IMR-90 (cell line): ENCODE results near the gene GRK5. TPM values are rescaled to one million over a fixed set of nuclear protein-coding genes. Genes with fewer than 3 reads are reported as not detected.

Experiments
- ATAC-seq: fragments of 200-7000 bp; cut with Tn5 transposase; 2 replicates; pipeline ENCODE4 v1.9.1; 2020; ENCODE audit warnings: low read depth, mild to moderate bottlenecking, moderate library complexity
- BruUV-seq: library from RNA; stranded (reverse); fragments of 400-500 nt; replicated peaks from 2 replicates; lab custom pipeline; 2021; lab: Mats Ljungman, UMichigan
- CTCF ChIA-PET: fragments of 300-600 bp; formaldehyde crosslinking; extraction: SDS; loops from one replicate; lab custom pipeline; 2021; ENCODE audit warnings: antibody characterized with exemption; lab: Yijun Ruan, JAX
- POLR2A ChIA-PET: fragments of 300-600 bp; sonication (Branson Sonifier 250); formaldehyde crosslinking; loops from one replicate; lab custom pipeline; 2022; ENCODE audit warnings: antibody characterized with exemption; ENCODE audit not compliant: unreplicated experiment; lab: Charles Lee
- DNase-seq: peaks from one replicate; pipeline ENCODE4 v3.0.0; 2013
- H2AFZ ChIP-seq: replicated peaks from 2 replicates; pipeline ENCODE3; 2013; ENCODE audit warnings: low read length, mild to moderate bottlenecking; ENCODE audit not compliant: poor library complexity
- H2AK5ac ChIP-seq: 2 replicates; pipeline ENCODE4 v1.6.1; 2013; ENCODE audit warnings: low read depth, low read length, inconsistent platforms
- H2AK9ac ChIP-seq: replicated peaks from 2 replicates; pipeline ENCODE3; 2013; ENCODE audit warnings: mild to moderate bottlenecking, low read depth, low read length, moderate library complexity; ENCODE audit not compliant: poor library complexity
- H2BK120ac ChIP-seq: 2 replicates; pipeline ENCODE4 v1.6.1; 2013; ENCODE audit warnings: low read depth, low read length, inconsistent platforms
- H2BK15ac ChIP-seq: 3 replicates; pipeline ENCODE4 v1.6.1; 2013; ENCODE audit warnings: low read depth, low read length, inconsistent platforms
- H2BK20ac ChIP-seq: 2 replicates; pipeline ENCODE4 v1.6.1; 2013; ENCODE audit warnings: low read depth, mild to moderate bottlenecking, inconsistent platforms, low read length, moderate library complexity
- H2BK5ac ChIP-seq: 2 replicates; pipeline ENCODE4 v1.6.1; 2013; ENCODE audit warnings: mild to moderate bottlenecking, low read depth, low read length, inconsistent platforms; ENCODE audit not compliant: poor library complexity, severe bottlenecking
- H3K14ac ChIP-seq: replicated peaks from 2 replicates; pipeline ENCODE4 v1.6.1; 2013; ENCODE audit warnings: low read depth, low read length, inconsistent platforms
- H3K18ac ChIP-seq: 2 replicates; pipeline ENCODE4 v1.6.1; 2013; ENCODE audit warnings: low read depth, low read length, control low read depth
- H3K23ac ChIP-seq: 2 replicates; pipeline ENCODE4 v1.6.1; 2013; ENCODE audit warnings: low read depth, low read length, inconsistent platforms
- H3K27ac ChIP-seq: 2 replicates; pipeline ENCODE4 v1.5.1; 2013; ENCODE audit warnings: mild to moderate bottlenecking, control low read depth, low read length; ENCODE audit not compliant: insufficient read depth
- H3K27me3 ChIP-seq: 2 replicates; pipeline ENCODE4 v1.6.1; 2013; ENCODE audit warnings: low read length; ENCODE audit not compliant: control insufficient read depth, insufficient read depth
- H3K36me3 ChIP-seq: 2 replicates; pipeline ENCODE4 v1.6.1; 2013; ENCODE audit warnings: low read length, mixed read lengths; ENCODE audit not compliant: control insufficient read depth, insufficient read depth
- H3K4ac ChIP-seq: 2 replicates; pipeline ENCODE4 v1.6.1; 2013; ENCODE audit warnings: low read depth, low read length, inconsistent platforms
- H3K4me1 ChIP-seq: 2 replicates; pipeline ENCODE4 v1.6.1; 2013; ENCODE audit warnings: low read length, mixed read lengths; ENCODE audit not compliant: control insufficient read depth, insufficient read depth
- H3K4me2 ChIP-seq: 2 replicates; pipeline ENCODE4 v1.6.1; 2013; ENCODE audit warnings: low read depth, mild to moderate bottlenecking, control low read depth, low read length, moderate library complexity
- H3K4me3 ChIP-seq: 2 replicates; pipeline ENCODE4 v1.5.1; 2013; ENCODE audit warnings: low read depth, mild to moderate bottlenecking, control low read depth, low read length, moderate library complexity; ENCODE audit not compliant: insufficient read depth
- H3K56ac ChIP-seq: 2 replicates; pipeline ENCODE4 v1.6.1; 2013; ENCODE audit warnings: low read length, inconsistent platforms; ENCODE audit not compliant: insufficient read depth; ENCODE audit errors: extremely low read depth
- H3K79me1 ChIP-seq, 2 experiments: 2 replicates each; pipeline ENCODE4 v1.6.1; 2013; ENCODE audit warnings: low read length in 2 of 2, inconsistent platforms in 1 of 2, low read depth in 1 of 2
- H3K9ac ChIP-seq: 2 replicates; pipeline ENCODE4 v1.6.1; 2013; ENCODE audit warnings: low read depth, low read length, control low read depth
- H3K9me1 ChIP-seq: 2 replicates; pipeline ENCODE4 v1.6.1; 2013; ENCODE audit warnings: low read length, inconsistent platforms; ENCODE audit not compliant: insufficient read depth
- H3K9me3 ChIP-seq: 2 replicates; pipeline ENCODE4 v1.6.1; 2013; ENCODE audit warnings: low read length; ENCODE audit not compliant: control insufficient read depth, insufficient read depth
- H4K20me1 ChIP-seq: 2 replicates; pipeline ENCODE4 v1.6.1; 2013; ENCODE audit warnings: low read length, inconsistent platforms; ENCODE audit not compliant: insufficient read depth
- H4K5ac ChIP-seq: 2 replicates; pipeline ENCODE4 v1.6.1; 2013; ENCODE audit warnings: mild to moderate bottlenecking, low read depth, low read length, control low read depth
- H4K8ac ChIP-seq, 2 experiments: 2 replicates each; pipeline ENCODE4 v1.6.1; 2013; ENCODE audit warnings: low read depth in 2 of 2, low read length in 2 of 2, control low read depth in 1 of 2, inconsistent platforms in 1 of 2
- H4K91ac ChIP-seq: 2 replicates; pipeline ENCODE4 v1.6.1; 2013; ENCODE audit warnings: low read depth, low read length, inconsistent platforms; ENCODE audit not compliant: insufficient read depth
- BHLHE40 ChIP-seq: fragments of 150-350 bp; IDR thresholded peaks from 2 replicates; pipeline ENCODE4 v1.6.1; 2016; ENCODE audit warnings: mild to moderate bottlenecking, low read depth, low read length
- CEBPB ChIP-seq: IDR thresholded peaks from 2 replicates; pipeline ENCODE4 v1.6.1; 2012; ENCODE audit warnings: low read depth, low read length, improper control_type of control experiment
- CHD1 ChIP-seq: IDR thresholded peaks from 2 replicates; pipeline ENCODE4 v1.6.1; 2012; ENCODE audit warnings: low read depth, low read length, improper control_type of control experiment
- FOS ChIP-seq: fragments of 150-350 bp; IDR thresholded peaks from 2 replicates; pipeline ENCODE4 v1.6.1; 2016; ENCODE audit warnings: low read depth, low read length
- MAFK ChIP-seq: IDR thresholded peaks from 2 replicates; pipeline ENCODE4 v1.6.1; 2012; ENCODE audit warnings: low read depth, low read length, improper control_type of control experiment
- MXI1 ChIP-seq: IDR thresholded peaks from 2 replicates; pipeline ENCODE4 v1.6.1; 2012; ENCODE audit warnings: low read depth, mild to moderate bottlenecking, low read length, moderate library complexity, borderline replicate concordance
- NFE2L2 ChIP-seq: fragments of 150-350 bp; IDR thresholded peaks from 2 replicates; pipeline ENCODE4 v1.6.1; 2016; ENCODE audit warnings: low read depth, mild to moderate bottlenecking, low read length
- RAD21 ChIP-seq: IDR thresholded peaks from 2 replicates; pipeline ENCODE4 v1.6.1; 2012; ENCODE audit warnings: low read length, improper control_type of control experiment
- RCOR1 ChIP-seq: IDR thresholded peaks from 2 replicates; pipeline ENCODE4 v1.6.1; 2012; ENCODE audit warnings: mild to moderate bottlenecking, low read length, improper control_type of control experiment; ENCODE audit not compliant: insufficient replicate concordance
- RFX5 ChIP-seq: IDR thresholded peaks from 2 replicates; pipeline ENCODE4 v1.8.0; 2012; ENCODE audit warnings: low read depth, mild to moderate bottlenecking, low read length, moderate library complexity
- SMC3 ChIP-seq: fragments of 150-350 bp; IDR thresholded peaks from 2 replicates; pipeline ENCODE4 v1.6.1; 2016; ENCODE audit warnings: low read depth, mild to moderate bottlenecking, antibody characterized with exemption, low read length, moderate library complexity
- WGBS, 2 experiments: methylation state at CpG; one replicate each; pipeline versions ENCODE4 v1.1.5 to v1.1.7; 2013; ENCODE audit warnings: missing lambda C conversion rate in 2 of 2; ENCODE audit not compliant: insufficient read length in 1 of 2; ENCODE audit errors: extremely low coverage in 2 of 2; 5-methylcytosine and 5-hydroxymethylcytosine counted together
- dilution Hi-C: fragments of 300-500 bp; cut with HindIII; formaldehyde crosslinking; loops from one replicate; pipeline ENCODE4 v1.14.3; 2018; ENCODE audit warnings: low sequenced_read_pairs; ENCODE audit not compliant: unreplicated experiment
- in situ Hi-C: fragments of 300-500 bp; cut with MboI; formaldehyde crosslinking; loops from 3 replicates; pipeline ENCODE4 v1.14.3; 2019; ENCODE audit warnings: low sequenced_read_pairs, inconsistent platforms, mixed read lengths
- intact Hi-C: fragments of 100-400 bp; cut with micrococcal nuclease; formaldehyde crosslinking; loops from 2 replicates; pipeline ENCODE4 v1.10.0; 2022
- polyA plus RNA-seq, 3 experiments: library from polyadenylated mRNA; depleted of rRNA; stranded (reverse); fragments of >200 nt; gene quantifications; 2 replicates each; pipeline ENCODE4 v1.2.3, GENCODE V29; 2012; ENCODE audit warnings: low replicate concordance in 1 of 3
- total RNA-seq: library from RNA; depleted of rRNA; stranded (reverse); fragments of >200 nt; gene quantifications from 2 replicates; pipeline ENCODE4 v1.2.3, GENCODE V29; 2012
- TF ChIP-seq, protein P1 (sequence below): fragments of 150-350 bp; IDR thresholded peaks from 2 replicates; pipeline ENCODE4 v1.6.1; 2016; ENCODE audit warnings: low read depth, mild to moderate bottlenecking, low read length, moderate library complexity, borderline replicate concordance
- TF ChIP-seq, protein P2 (sequence below): conservative IDR thresholded peaks from 2 replicates; pipeline ENCODE4 v1.5.1; 2012; ENCODE audit warnings: mild to moderate bottlenecking, low read depth, low read length, improper control_type of control experiment
- TF ChIP-seq, protein P3 (sequence below): fragments of 150-350 bp; IDR thresholded peaks from 2 replicates; pipeline ENCODE4 v1.6.1; 2017; ENCODE audit warnings: mild to moderate bottlenecking, antibody characterized with exemption, low read length, low read depth

The GRK5 gene
- total and polyA plus RNA-seq, 2 of the 4 experiments (the other 2 are of a cell fraction): 12.9 to 16.3 TPM

DNA sequence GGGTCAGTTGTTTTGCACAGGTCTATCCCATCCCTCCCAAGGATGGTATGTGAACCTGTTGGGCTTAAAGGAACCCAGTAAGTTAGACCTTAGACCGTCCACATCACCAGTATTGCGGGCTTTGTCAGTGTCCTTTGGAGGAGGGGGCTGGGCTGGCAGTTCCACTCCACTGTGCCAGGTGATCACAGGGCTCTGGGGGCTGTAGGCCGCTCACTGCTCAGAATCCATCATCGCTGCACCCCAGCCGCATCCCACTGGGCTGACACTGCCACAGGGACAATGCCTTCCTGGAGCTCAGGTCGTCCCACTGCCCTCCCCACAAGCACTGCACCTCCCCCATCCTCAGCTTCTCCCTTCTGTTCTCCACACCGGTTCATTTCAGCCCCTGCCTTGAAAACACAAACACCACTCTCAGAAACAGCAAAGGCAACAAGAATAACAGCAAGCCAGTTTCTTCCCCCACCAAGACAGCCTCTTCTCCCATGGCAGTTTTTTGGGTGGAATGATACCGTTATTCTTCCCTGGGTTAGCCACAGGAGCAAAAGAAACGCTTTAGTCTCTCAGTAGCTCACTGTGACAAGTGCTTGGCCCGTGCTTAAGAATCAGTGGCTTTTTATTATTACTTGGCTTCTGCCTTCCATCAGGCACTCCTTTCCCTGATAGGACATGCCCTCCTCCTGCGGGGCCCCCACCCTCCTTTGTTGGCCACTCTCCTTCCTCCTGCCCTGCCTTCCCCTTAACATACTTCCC, 111.2 kb downstream of the GRK5 start:
- WGBS, 2 experiments: 82% methylated on average over 6 of the region's 11 CpGs; no CpG with 5 or more reads in 1 of the 2 experiments
- TF ChIP-seq RAD21: no peak
- no peak for TF ChIP-seq MXI1
- TF ChIP-seq, protein P1, sequence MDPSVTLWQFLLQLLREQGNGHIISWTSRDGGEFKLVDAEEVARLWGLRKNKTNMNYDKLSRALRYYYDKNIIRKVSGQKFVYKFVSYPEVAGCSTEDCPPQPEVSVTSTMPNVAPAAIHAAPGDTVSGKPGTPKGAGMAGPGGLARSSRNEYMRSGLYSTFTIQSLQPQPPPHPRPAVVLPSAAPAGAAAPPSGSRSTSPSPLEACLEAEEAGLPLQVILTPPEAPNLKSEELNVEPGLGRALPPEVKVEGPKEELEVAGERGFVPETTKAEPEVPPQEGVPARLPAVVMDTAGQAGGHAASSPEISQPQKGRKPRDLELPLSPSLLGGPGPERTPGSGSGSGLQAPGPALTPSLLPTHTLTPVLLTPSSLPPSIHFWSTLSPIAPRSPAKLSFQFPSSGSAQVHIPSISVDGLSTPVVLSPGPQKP: no peak
- TF ChIP-seq RCOR1: no peak
- no peak for TF ChIP-seq RFX5
- TF ChIP-seq FOS: no peak
- TF ChIP-seq, protein P2, sequence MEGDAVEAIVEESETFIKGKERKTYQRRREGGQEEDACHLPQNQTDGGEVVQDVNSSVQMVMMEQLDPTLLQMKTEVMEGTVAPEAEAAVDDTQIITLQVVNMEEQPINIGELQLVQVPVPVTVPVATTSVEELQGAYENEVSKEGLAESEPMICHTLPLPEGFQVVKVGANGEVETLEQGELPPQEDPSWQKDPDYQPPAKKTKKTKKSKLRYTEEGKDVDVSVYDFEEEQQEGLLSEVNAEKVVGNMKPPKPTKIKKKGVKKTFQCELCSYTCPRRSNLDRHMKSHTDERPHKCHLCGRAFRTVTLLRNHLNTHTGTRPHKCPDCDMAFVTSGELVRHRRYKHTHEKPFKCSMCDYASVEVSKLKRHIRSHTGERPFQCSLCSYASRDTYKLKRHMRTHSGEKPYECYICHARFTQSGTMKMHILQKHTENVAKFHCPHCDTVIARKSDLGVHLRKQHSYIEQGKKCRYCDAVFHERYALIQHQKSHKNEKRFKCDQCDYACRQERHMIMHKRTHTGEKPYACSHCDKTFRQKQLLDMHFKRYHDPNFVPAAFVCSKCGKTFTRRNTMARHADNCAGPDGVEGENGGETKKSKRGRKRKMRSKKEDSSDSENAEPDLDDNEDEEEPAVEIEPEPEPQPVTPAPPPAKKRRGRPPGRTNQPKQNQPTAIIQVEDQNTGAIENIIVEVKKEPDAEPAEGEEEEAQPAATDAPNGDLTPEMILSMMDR: no peak
- TF ChIP-seq CHD1: no peak
- no peak for TF ChIP-seq MAFK
- TF ChIP-seq BHLHE40: no peak
- TF ChIP-seq CEBPB: no peak
- TF ChIP-seq, protein P3, sequence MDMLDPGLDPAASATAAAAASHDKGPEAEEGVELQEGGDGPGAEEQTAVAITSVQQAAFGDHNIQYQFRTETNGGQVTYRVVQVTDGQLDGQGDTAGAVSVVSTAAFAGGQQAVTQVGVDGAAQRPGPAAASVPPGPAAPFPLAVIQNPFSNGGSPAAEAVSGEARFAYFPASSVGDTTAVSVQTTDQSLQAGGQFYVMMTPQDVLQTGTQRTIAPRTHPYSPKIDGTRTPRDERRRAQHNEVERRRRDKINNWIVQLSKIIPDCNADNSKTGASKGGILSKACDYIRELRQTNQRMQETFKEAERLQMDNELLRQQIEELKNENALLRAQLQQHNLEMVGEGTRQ: no peak
- TF ChIP-seq SMC3: no peak
- TF ChIP-seq NFE2L2: no peak

More for the DNA sequence above, 111.2 kb downstream of the GRK5 start:
- no peak overlapping the region for H2BK120ac ChIP-seq
- CTCF ChIA-PET: interaction anchor here (1.7 kb wide), 1 partner anchor 112 kb away, joined by 6 read pairs; no protein-coding TSS in a partner anchor
- peak overlapping the region; percentile 15 to 47; a peak in 2 of 4 replicates for H4K8ac ChIP-seq
- POLR2A ChIA-PET: no interaction called here
- BruUV-seq: no TSS peak
- H4K20me1 ChIP-seq: peaks cover 99% of the 10 kb centered on the region
- peak overlapping the region; percentile 62 for H2AK5ac ChIP-seq
- H4K91ac ChIP-seq: peak overlapping the region; percentile 34; the same call in 1 of the 2 replicates
- H3K36me3 ChIP-seq: peaks cover 9% of the 10 kb centered on the region; the same call in 1 of the 2 replicates
- dilution Hi-C loops: no loop called here
- 0 out of 2 replicates have a peak overlapping the region, but pooled peaks have one; percentile 28 for H3K23ac ChIP-seq
- intact Hi-C loops: loop anchor here (5.0 kb wide), 1 partner anchor 111 kb away; the partner anchor contains the start of gene GRK5
- peaks cover 58 to 98% of the 10 kb centered on the region in 2 experiments for H3K79me1 ChIP-seq
- no peak for ATAC-seq
- H2AFZ ChIP-seq: no peak overlapping the region
- DNase-seq: no peak
- no peak overlapping the region; the same call in 1 of the 2 replicates for H3K14ac ChIP-seq
- H3K27me3 ChIP-seq: no peaks in the 10 kb centered on the region
- H3K4ac ChIP-seq: peak overlapping the region; percentile 96; the same call in 1 of the 2 replicates
- H2BK20ac ChIP-seq: peak overlapping the region; percentile 18; the same call in 1 of the 2 replicates
- in situ Hi-C loops: no loop called here
- H3K4me3 ChIP-seq: no peak overlapping the region
- H4K5ac ChIP-seq: no peak overlapping the region
- H2BK5ac ChIP-seq: peak overlapping the region; percentile 26
- H2AK9ac ChIP-seq: peak overlapping the region; percentile 57
- H3K9me3 ChIP-seq: no peaks in the 10 kb centered on the region
- peak overlapping the region; percentile 93 for H3K27ac ChIP-seq
- H3K56ac ChIP-seq: no peak overlapping the region
- no peak overlapping the region for H3K18ac ChIP-seq
- H3K9me1 ChIP-seq: peaks cover 62% of the 10 kb centered on the region
- no peak overlapping the region for H3K9ac ChIP-seq
- H3K4me1 ChIP-seq: peaks cover 56% of the 10 kb centered on the region
- peak overlapping the region; percentile 15; the same call in 1 of the 3 replicates for H2BK15ac ChIP-seq
- H3K4me2 ChIP-seq: no peak overlapping the region
